Effector CD4-positive, alpha-beta T cell (primary cell): ENCODE measurements around the gene NT5C3A.
A peak's percentile ranks its signal among the peaks of the same experiment; 100 is the strongest.
"Not testable (repeated sequence)": the region's sequence is repeated elsewhere in the genome, so short reads cannot be mapped to it uniquely, and the experiment has no call there.

Source experiments
- DNase-seq: peaks from one replicate; pipeline ENCODE4 v3.0.0-alpha.2; 2020

The NT5C3A gene

DNA sequence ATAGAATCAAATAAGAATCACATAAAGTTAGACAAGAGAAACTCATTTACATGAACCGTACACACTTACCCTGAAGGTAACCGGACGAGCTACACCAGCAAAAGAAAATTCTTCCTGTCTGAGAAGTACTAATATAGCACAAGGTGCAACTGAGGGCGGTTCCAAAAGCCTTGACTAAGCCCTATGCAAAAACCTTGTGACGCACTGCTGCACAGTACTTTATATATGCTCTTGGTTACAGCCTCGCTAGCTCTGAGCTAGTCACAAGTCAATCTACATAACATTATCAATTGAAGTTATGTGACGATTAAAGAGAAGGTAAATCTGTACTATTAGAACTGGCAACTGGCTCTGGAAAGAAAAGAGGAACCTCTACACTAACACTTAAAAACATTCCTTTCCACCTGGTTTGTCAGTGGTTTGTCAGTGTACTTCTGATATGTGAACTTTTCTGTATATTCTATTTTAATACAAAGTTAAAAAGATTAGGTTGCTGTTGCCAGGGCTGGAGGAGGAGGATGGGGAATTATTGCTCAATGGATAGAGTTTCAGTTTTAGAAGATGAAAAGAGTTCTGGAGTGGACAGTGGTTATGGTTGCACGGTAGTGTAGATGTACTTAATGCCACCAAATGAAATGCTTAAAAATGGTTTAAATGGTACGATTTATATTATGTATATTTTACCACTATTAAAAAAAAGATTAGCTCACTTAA, 21.6 kb downstream of the NT5C3A start:
- peak; percentile 69 for DNase-seq

DNA sequence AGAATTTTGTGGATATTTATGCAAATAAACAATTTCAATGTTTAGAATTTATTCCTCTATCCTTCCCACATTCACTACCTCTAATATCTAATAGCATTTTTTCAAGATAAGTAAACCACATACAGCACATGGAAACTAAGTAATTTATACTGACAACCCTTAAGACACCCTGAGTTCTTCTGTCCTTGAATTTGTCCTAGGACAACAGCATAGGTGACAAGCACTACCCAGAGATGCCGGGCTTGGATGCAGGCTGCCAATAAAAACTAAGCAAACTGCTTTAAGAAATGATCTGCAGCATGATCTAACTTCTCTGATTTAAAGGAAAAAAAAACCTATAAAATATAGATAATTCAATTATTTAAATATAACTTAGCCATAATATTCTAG, 22.7 kb downstream of the NT5C3A start:
- no peak for DNase-seq

DNA sequence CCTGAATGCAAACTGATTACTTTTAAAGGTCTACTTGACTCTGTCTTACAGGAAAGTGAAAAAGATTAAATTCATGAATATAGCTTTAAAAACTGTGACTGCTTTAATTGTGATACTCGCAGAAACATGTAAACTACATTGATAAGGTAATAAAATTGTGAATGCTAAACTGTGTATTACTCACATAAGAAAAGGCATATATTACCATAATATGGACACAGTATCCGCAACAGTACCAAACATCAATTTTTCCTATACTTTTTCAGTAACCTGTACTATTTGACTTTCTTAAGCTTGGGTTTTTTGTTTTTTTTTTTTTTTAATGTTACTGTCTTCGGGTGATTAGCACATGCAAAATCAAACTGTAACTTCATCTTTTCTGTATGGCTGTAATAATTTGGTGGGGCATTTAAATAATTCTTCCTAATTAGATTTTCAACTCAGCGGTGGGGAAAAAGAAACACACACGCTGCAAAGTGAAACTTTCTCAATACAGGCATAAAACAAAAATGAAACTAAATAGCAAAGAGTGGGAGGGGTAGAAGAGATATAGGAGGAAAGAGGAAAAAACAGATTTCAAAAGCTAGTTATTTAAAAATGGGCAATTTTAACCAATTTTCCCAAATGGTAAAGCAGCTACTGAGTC, 23.2 kb downstream of the NT5C3A start:
- no peak for DNase-seq

DNA sequence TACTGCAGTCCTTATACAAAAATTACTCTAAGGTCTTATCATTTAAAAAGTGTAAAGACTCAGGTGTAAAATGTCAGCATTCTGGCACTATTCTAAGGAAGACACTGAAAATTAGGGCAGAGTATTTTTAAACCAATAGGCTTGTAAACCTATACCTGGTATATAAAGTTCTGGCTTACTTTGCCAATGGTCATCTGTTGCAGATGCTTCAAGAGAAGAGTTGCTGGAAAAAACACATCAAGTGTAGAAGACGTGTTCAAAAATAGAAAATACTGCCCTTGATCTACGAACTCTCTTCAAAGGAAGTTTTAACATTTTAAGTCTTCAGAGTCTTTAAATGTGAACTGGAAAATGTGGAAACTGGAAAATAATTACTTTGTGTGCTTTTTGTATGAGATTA, 23.9 kb downstream of the NT5C3A start:
- DNase-seq: no peak

DNA sequence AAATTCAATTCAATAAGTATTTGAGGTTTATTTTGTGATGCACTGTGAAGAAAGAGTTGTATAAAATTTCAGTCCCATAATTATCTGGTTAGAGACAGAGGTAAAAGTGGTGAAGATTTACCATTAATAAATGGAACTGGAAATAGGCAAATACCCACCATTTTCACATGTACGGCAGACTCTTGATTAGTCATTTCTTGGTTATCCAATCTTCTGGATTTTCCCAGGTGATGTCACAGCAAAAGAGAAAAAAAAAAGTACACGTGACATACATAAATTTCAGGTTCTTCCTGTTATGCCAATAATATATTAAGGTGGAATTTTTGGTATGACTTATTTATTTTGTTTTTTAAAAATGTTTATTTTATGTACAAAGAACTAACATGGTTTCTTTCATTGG, 26.8 kb downstream of the NT5C3A start:
- no peak for DNase-seq

DNA sequence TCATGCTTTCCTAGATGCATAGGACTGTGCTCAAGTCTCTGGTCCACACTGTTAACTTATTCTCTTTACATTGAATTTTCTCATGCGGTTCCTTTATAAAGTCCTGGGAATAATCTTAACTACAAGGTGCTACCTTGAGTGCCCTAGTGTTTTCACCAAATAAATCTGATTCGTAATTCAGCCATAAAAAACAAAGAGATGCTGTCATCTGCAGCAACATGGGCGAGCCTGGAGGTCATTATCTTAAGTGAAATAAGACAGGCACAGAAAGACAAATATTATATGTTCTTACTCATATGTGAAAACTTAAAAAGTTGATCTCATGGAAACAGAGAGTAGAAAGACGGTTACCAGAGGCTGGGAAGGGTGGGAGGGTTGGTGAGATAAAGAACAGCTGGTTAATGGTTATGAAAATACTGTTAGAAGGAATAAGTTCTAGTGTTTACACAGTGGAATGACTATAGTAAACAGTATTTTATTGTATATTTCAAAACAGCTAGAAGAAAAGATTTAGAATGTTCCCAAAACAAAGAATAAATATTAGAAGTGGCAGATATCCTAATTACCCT, 38.3 kb downstream of the NT5C3A start:
- DNase-seq: no peak

DNA sequence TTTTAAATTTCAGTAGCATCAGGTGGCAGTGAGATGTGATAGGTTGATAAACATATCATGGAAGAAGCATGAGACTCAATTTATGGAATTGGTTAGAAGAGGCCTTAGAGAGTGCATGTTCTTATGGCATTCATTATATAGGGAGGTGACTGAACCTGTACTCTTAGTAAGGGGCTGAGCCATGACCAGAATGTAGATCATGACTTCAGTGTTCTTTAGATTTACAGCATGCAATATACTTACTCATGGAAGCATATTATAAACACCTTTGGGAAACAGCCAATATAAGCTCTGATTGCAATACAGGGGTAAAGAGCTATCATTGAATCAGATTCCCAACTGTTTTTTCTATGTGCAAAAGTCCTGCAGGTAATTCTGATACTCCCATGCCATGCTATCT, 50.2 kb downstream of the NT5C3A start:
- DNase-seq: no peak

DNA sequence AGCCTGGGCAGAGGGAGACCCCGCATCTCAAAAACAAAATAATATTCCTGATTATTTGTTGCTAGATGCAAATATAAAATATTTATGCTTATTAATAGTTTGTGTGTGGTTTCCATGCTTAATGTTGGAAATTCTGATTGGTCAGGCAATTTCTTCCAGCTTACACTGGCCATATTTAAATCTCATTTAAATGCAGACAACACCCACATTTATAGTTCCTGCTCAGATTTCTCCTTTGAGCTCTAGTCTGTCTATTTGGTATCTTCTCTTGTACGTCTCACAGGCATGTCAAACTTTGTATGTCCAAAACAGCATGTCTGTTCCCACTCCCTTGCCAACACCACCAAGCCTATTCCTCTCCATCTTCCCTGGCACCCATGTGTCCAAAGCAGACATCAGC, 52.8 kb downstream of the NT5C3A start:
- DNase-seq: no peak

DNA sequence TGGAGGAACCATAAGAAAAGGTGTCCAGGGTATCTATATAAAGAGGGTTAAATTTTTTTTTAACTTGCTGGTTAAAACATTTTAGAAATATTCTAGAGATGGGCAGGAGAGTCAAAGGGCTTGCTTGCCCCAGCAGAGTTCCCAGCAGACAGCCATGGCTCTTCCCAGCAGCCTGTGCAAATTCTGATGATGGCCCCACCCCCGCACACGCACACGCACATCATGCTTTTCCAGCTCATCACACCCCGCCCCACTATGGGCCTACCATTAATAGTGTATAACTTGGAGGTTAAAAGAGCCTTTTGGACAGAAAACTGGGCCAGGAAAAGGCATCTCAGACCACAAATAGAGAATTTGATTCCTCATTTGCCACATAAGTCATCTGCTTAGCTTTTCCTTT, 56.9 kb downstream of the NT5C3A start:
- DNase-seq: not testable (repeated sequence)

DNA sequence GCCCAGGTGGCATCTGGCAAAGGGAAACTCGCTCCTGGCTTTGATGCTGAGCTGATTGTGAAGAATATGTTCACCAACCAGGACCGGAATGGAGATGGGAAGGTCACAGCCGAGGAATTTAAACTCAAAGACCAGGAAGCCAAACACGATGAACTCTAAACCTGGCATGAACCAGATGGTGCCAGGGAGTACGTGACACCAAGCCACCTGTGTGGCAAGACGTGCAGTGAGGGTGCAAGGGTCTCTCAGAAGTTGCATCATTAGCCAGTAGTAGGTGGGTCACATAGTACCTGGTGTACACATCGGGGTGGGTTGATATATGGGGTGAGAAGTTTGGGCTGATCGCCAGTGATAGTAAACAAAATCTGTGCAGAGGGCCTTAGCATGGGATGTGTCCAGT, 57.4 kb downstream of the NT5C3A start:
- not testable (repeated sequence) for DNase-seq

DNA sequence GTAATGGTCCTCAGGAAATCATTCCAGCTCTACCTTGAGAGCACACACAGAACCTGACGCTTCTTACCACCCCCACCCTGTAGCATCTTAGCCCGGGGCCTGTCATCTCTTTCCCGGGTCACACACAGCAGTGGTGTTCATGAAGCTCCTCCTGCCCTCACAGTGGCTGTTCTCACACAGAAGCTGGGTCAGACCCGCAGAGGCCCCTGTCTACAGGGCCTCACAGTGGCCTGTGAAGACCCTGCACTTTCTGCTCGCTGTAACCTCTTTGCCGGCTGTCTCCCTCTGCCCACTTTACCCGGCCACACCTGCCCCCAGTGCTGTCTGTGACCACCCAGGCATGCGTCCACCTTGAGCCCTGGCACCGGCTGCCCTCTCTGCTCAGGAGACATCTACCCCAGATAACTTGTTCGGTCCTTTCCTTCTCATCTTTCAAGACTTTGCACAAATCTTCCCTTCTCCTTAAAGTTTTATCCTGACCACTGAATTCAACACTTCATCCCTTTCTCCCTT, 58.4 kb downstream of the NT5C3A start:
- DNase-seq: not testable (repeated sequence)

DNA sequence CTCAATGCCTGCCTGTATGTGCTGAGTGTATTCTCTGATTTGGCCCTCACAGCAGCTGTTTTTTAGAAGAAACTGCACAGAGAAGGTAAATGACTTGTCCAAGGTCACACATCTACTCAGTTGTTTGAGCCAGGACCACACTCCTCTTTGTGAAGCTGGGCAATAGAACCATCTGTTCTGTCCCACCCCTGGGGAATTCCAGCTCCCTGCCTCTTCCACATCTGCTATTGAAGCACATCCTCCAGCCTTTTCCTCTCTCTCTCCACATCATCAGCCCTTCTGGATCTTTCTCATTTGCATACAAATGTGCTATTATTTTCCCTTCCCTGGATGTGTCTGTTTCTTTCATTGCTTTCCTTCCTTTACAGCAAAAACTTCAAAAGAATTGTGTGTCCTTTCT, 59.5 kb downstream of the NT5C3A start:
- not testable (repeated sequence) for DNase-seq

DNA sequence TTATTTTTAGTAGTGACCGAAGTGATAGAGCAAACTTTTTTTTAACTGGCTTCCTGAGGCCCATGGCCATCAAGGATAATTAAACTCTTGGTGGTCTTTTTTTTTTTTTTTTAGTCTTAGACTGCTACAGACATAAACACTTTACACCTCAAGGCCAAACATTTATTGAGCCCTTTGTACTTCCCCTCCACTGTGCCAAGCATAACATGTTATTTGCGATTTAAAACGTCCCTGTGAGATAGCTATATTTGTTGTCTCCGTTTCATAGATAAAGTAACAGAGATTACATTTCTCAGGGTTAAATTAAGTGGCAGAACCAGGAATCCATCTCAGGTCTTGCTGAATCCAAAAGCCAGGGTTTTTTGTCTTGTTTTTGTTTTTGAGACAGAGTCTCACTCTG, 63.2 kb downstream of the NT5C3A start:
- not testable (repeated sequence) for DNase-seq

DNA sequence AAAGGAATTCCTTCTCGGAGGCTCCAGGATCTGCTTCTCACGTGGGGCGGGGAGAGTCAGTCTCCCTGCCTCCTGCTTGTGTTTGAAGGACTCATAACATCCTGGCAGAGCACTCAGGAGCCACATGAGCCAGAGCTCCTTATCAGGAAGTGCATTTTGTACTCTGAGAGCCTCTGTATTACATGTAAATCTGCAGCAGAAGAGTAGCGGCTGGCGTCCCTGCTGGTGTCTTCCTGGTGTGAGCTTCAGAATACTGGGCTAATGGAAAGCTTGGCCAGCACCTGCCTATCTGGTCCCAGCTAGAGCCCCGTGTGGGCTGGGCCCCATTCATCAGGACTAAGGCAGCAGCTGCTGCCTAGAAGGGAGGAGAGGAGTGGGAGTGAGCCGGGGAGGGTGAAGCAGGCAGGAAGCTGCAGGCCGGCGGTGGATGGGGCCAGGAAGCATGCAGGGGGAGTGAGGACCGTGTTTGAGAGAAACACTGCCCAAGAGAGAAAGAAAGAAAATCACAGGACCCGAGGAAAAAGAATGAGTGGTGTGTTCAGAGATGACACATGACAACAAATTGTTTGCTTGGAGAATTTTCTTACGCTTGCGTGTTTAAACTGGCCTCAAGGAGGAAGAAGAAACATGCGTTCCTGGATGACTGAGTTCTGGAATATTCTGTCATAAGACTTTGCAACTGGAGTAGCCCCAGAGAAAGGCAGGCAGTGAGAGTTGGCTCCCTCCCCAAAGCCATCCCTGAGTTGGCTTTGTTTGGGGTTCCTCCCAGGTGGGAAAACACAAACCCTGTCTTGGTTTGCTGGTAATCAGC, 64.0 kb downstream of the NT5C3A start:
- not testable (repeated sequence) for DNase-seq

DNA sequence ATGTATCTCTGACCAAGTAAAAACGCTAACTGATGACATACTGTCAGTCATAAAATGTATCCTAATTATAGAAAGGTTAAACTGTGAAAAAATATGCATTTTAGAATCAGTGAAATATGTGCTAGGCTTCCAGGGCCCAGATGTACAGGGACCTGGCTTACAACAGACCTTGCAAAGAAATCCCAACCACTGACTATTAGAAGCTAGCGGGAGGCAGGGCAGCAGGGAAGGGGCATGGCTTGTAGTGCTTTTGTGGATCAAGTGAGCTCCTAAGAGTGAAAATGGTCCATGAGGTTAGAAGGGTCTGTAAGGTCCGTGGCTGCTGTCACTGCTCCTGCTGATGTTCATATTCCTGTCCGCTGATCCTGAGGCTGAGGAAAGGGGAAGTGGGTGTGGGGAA, 64.6 kb downstream of the NT5C3A start:
- DNase-seq: not testable (repeated sequence)

DNA sequence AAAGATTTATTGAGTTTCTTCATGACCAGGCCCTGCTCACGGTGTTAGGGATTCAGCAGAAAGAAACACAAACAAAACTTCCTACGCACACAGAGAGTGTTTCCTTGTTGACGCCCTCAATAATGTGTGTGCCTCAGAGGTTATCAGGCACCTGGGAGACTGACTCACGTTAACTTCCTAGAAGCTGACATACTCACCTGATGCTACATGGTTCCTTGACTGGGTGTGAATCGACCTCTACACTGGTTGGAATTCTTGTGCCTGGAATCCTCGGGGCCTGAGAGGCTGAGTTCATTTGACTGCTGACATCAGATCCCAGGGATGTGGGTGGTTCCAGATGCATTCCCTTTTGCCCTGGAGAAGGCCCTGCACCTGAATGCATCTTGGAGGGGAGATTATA, 69.8 kb downstream of the NT5C3A start:
- DNase-seq: not testable (repeated sequence)

DNA sequence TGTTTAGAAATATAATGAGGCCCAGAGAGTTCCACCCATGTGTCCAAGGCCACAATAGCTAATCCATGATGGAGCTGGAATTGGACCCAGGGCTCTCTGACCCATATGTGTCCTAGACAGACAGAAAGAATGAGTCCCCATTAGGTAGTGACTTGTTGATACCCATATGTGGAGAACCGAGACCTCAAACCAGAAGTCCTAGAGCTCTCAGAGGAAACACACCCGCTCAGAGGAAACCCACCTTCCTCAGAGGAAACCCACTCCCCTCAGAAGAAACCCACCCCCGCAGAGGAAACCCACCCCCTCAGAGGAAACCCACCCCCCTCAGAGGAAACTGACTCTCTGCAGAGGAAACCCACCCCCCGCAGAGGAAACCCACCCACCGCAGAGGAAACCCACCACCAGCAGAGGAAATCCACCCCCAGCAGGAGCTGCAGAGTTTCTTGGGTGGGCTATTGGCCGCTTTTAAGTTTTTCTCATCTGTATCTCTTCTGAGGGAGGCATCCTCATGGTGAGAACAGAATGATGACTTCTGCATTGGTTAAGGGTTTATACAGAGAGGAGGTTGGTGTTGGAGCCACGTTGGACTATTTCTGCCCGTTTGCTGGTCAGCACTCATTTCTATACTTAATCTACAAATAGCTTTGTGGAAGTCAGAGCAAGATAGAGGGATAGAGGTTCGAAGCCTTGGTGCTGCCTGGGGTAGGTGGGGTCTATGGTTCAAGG, 70.4 kb downstream of the NT5C3A start:
- DNase-seq: not testable (repeated sequence)

DNA sequence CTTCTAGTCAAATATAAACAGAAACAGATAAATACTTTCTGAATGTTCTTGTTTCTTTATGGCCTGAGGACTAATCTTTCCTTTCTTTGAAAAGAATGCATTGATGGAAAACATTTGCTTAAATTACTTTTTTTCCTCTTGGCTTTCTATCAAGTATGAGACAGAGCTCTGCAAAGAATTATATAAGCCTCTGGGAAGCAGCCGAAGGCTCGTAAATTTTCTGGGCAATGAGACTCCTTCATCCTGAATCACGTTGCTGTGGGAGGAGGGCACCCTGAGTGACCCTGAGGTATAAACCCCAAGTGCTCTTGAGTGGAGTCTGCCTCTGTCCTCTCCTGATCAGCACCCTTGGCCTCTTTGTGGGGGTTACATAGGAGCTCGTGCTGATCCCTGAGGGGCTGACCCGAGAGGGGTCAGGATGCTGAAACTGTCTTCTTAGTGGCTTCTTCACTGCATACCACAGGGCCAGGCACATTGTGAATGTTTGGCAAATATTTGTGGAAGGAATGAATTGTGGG, 71.4 kb downstream of the NT5C3A start:
- DNase-seq: not testable (repeated sequence)

DNA sequence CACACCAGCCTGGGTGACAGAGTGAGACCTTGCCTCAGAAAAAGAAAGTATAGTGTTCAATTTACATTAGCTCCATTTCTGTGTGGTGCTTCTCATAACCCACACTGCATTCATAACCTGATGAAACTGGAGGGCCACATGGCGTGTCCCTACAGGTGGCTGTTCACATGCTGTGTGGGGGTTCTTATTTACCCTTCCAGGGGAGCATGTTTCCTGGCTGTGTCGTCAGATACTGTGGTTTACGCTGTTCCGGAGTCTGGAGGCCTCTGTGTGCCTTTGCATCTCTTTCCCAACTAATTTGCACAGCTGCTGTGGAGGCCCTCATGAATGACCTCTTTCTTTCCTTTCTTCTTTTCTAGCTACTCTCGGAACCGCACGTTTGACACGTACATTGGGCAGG, 74.4 kb downstream of the NT5C3A start:
- not testable (repeated sequence) for DNase-seq

DNA sequence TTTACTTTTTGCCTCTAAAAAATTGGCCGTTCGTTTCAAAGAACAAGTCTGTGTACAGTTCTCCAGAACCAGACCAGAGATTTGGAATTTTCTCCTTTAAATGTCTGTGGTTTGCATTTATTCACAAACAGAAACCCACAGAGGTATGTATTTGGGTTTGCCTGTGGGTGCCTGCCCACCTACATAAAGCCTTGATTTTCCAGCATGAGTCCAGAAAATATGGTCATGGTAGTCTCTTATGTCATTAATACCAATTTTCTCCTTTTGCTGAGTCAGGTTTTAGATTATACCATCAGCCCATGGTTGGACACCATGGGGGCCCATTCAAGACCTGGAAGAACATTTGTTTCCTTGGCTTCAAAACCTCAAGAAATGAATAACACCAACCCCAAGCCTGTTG, 82.7 kb downstream of the NT5C3A start:
- not testable (repeated sequence) for DNase-seq

DNA sequence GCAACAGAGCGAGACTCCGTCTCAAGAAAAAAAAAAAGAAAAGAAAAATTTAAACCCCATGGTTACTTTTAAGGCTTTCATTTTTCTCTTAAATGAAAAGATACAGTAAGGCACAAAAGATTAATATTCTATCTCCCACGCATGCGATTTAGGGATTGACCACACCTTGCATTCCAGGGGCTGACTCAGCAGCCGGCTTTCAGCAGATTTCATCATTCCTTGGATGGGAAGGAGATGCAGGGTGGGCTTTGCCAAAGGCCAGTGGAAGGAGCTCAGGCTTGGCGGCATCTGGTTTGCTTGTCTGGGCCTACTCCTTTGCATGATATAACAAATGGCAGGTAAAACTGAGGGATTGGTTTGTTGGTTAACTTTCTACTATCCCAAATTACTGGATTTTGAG, 83.3 kb downstream of the NT5C3A start:
- not testable (repeated sequence) for DNase-seq

DNA sequence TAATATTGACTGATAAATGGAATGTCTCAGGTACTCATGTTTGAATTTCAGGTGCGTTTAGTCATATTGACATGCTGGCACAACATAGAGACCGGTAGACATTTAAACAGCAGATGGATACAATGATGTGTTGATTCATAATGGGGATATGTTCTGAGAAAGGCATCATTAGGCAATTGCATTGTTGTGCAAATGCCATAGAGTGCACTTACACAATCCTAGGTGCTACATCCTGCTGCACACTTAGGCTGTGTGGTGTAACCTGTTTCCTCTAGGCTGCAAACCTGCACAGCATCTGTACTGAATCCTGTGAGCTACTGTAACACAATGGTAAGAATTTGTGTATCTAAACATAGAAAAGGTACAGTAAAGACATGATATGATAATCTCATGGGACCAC, 85.4 kb downstream of the NT5C3A start:
- DNase-seq: not testable (repeated sequence)
